AG09309 (cell line): ENCODE measurements around the gene GRK5.
"Not testable (repeated sequence)": the region's sequence is repeated elsewhere in the genome, so short reads cannot be mapped to it uniquely, and the experiment has no call there.

ENCODE experiments used
- DNase-seq: peaks from one replicate; pipeline ENCODE4 v3.0.0-alpha.2; 2010; ENCODE audit warnings: low read depth
- H3K4me3 ChIP-seq: 2 replicates; pipeline ENCODE4 v1.5.1; 2011; ENCODE audit warnings: mild to moderate bottlenecking, low read depth, low read length, moderate library complexity; ENCODE audit not compliant: control insufficient read depth
- TF ChIP-seq, protein P1 (sequence below): IDR thresholded peaks from 2 replicates; pipeline ENCODE4 v1.5.1; 2011; ENCODE audit warnings: mild to moderate bottlenecking, low read depth, low read length, inconsistent platforms; ENCODE audit not compliant: insufficient read depth, control insufficient read depth; ENCODE audit errors: missing control alignments

GRK5 gene

DNA sequence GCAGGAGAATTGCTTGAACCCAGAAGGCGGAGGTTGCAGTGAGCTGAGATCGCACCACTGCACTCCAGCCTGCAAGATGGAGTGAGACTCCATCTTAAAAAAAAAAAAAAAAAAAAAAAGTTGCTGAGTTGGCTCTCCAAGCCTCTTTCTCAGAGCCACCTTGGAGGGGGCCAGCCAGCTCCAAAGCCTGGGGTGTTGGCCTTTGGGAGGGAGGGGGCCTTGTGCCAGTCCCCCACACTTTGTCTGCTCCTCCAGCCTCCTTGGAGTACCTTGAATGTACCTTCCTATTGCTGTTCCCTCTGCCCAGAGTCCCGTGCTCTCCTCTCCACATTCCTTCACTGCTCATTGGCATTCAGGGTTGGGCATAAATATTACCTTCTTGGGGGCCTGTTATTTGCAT lies 62.4 kb downstream of the GRK5 start:
- no peak for DNase-seq
- TF ChIP-seq, protein P1, sequence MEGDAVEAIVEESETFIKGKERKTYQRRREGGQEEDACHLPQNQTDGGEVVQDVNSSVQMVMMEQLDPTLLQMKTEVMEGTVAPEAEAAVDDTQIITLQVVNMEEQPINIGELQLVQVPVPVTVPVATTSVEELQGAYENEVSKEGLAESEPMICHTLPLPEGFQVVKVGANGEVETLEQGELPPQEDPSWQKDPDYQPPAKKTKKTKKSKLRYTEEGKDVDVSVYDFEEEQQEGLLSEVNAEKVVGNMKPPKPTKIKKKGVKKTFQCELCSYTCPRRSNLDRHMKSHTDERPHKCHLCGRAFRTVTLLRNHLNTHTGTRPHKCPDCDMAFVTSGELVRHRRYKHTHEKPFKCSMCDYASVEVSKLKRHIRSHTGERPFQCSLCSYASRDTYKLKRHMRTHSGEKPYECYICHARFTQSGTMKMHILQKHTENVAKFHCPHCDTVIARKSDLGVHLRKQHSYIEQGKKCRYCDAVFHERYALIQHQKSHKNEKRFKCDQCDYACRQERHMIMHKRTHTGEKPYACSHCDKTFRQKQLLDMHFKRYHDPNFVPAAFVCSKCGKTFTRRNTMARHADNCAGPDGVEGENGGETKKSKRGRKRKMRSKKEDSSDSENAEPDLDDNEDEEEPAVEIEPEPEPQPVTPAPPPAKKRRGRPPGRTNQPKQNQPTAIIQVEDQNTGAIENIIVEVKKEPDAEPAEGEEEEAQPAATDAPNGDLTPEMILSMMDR: no peak
- no peak overlapping the region for H3K4me3 ChIP-seq

DNA sequence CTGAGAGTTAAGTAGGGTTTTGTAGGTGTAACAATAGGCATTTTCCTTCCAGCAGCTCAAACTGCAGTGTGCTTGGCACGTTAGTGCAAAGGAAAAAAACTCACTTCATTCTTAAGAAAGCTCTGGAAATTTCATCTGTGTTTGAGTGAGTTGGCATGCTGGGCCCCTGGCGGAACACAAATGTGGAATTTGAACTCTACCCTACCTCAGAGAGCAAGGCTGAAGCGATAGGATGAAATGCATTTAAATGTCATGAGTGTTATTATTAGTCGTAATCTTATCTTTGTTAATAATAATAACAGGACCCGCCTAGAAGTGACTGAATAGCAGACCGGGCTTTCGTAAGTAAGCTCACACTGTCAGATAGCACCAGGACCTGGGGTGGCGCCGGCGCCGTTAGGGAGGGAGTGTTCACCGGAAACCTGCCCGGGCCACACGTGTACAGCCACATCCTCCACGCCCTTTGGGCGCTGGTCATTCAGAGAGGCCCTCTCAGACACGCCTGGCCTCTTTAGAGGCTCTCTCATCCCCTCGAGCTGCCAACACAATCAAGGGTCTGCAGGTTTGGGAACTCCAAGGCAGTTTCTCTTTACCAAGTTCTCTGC lies 63.5 kb downstream of the GRK5 start:
- H3K4me3 ChIP-seq: no peak overlapping the region
- DNase-seq: no peak
- TF ChIP-seq, protein P1: no peak

DNA sequence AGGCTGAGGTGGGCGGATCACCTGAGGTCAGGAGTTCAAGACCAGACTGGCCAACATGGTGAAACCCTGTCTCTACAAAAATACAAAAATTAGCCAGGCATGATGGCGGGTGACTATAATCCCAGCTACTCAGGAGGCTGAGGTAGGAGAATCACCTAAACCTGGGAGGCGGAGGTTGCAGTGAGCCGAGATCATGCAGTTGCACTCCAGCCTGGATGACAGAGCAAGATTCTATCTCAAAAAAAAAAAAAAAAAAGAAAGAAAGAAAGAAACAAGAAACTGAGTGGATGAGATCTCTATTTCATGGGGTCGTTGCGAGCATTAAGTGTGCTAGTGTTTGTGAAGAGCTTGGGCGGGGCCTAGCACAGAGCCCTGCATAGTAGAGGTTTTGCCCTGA lies 65.0 kb downstream of the GRK5 start:
- not testable (repeated sequence) for H3K4me3 ChIP-seq, DNase-seq

DNA sequence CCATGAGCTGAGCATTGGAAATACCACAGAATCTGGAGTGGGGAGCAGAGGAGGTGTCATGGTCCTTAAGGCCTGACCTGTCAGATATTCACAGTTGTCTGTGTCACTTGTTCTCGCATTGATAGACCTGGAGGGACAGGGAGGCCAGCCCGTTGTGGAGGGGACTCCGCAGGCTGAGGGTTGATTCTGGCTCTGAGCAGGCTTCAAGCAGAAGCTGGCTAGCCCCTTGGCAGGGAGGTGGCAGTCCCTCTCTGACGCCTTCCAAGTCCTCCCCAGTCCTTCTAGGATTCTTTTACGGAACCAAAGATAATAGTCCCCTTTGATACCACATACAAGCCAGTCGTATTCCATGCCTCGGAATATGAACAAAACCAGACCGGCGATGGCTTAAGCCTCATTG lies 65.4 kb downstream of the GRK5 start:
- no peak for DNase-seq
- TF ChIP-seq, protein P1: no peak
- no peak overlapping the region for H3K4me3 ChIP-seq

DNA sequence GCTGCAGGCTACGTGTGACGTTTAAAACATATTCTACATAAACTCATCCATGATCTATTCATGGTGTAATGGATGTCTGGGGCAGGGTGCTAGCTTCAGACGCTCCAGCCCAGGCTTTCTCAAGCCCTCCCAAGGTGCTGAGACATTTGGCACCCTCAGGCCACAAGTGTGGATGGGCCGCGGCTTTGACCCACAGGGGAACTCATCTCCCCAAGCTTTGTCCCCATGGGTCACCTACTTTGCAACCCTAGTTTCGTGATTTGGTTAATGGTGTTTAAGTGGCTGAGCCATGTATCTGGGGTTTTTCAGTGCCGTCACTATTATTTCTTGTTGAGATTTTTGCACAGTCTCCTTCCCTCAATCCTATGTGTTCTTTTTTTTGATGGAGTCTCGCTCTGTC lies 66.0 kb downstream of the GRK5 start:
- no peak for DNase-seq
- H3K4me3 ChIP-seq: no peak overlapping the region
- TF ChIP-seq, protein P1: no peak

DNA sequence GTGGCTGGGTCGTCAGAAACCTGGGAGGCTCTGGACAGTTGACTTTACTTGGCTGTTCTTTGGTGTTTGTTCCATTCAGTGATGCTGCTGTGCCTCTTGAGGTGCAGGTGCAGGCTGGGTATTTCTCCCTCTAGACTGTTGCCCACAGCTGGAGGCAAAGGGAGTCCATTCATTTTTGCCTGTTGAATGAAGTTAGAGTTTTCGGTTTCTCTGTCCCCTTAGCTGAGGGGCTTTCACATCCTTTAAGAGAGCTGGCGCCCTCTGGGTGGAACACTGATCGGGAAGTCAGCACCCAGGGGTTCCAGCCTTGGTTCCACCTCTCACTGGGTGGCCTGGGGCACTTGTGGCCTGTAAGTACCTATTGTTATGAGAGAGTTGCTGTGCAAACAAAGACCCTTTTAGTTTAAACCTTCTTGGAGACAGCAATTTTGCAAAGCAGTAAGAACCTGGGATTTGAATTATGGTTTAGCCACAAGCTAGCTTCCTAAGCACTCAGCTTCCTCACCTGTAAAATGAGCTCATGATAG lies 67.2 kb downstream of the GRK5 start:
- no peak overlapping the region for H3K4me3 ChIP-seq
- TF ChIP-seq, protein P1: no peak
- DNase-seq: no peak

DNA sequence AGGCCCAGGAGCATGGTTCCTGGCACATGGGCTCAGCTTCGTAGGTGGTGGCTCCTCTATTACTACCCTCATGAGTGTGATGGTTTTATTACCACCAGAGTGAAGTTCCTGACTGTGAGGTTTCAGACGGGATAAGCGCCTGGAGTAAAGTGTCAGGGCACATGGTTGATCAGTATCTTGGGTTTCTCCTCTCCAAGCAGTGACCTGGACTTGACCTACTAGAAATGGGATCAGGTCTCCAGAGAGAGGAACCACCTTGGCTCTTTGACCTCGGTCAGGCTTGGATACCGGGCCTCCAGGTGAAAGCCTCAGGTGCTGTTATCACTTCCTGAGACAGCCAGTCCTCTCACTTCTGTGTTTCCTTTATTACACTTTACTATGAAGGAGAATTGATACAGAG lies 67.7 kb downstream of the GRK5 start:
- DNase-seq: no peak
- TF ChIP-seq, protein P1: no peak
- no peak overlapping the region for H3K4me3 ChIP-seq

DNA sequence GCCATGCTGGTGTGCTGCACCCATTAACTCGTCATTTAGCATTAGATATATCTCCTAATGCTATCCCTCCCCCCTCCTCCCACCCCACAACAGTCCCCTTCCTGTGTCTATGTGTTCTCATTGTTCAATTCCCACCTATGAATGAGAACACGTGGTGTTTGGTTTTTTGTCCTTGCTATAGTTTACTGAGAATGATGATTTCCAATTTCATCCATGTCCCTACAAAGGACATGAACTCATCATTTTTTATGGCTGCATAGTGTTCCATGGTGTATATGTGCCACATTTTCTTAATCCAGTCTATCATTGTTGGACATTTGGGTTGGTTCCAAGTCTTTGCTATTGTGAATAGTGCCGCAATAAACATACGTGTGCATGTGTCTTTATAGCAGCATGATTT lies 68.8 kb downstream of the GRK5 start:
- not testable (repeated sequence) for H3K4me3 ChIP-seq, DNase-seq
